Measurements from ENCODE around the gene SDK2. TPM values are rescaled to one million over a fixed set of nuclear protein-coding genes. Genes with fewer than 3 reads are reported as not detected.

SDK2 gene
- total and polyA plus RNA-seq, 2 of the 8 experiments (the other 6 are each of a cell fraction or from before 2014, with no cell fraction given), result 3.9 to 4.1 TPM

DNA sequence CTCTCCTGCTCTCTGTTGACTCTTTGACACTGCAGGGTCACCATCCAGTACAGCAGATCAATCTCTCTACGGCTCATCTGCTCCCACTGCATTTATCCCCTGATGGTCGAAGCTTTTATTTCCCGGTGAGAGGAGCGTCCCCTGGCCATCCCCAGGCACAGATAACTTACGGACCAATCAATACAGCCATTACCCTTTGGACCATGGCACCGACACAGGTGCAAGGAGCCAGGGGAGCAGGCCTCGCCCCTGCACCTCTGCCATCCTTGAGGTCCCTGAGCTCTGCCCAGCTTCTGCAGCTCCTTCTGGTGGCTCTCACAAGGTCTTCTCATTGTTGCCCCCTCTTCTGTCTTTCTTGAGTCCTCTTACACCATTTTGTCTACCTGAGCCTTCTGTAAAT lies 115.6 kb downstream of the SDK2 start:
- Histone ChIP-seq H3K14ac (ENCODE audit: insufficient read length) (no peak overlapping the region), H2BK120ac (replicated peaks; ENCODE audit: low read depth, low read length) (no peak overlapping the region), H3K9me3 (ENCODE audit: insufficient read depth in 2 of 2, low read depth in 1 of 2, low read length in 1 of 2) (no peaks in the 10 kb centered on the region), H3K4me3 (ENCODE audit: extremely low read depth in 1 of 4, insufficient read depth in 2 of 4, low read depth in 3 of 4, low read length in 4 of 4) (no peak overlapping the region), H3K56ac (replicated peaks; ENCODE audit: insufficient read length, low read depth, low read length) (no peak overlapping the region), H3K18ac (ENCODE audit: extremely low read depth, low read length) (no peak overlapping the region), H3K4me1 (replicated peaks in 1 of 4; ENCODE audit: control insufficient read depth in 3 of 4, insufficient read depth in 4 of 4, low read length in 3 of 4) (peaks cover 0 to 4% (median under 1%) of the 10 kb centered on the region in 4 experiments; a peak in 4 of 7 replicates), H4K91ac (replicated peaks; ENCODE audit: insufficient read length, low read length) (no peak overlapping the region), H2BK20ac (ENCODE audit: low read length) (no peak overlapping the region), H3K27me3 (replicated peaks in 1 of 4; ENCODE audit: control insufficient read depth in 3 of 4, extremely low read depth in 1 of 4, insufficient read depth in 3 of 4, low read length in 3 of 4) (no peaks in the 10 kb centered on the region), H3K4ac (replicated peaks; ENCODE audit: insufficient read length, low read depth, low read length) (no peak overlapping the region), H3K36me3 (ENCODE audit: control insufficient read depth in 2 of 4, insufficient read depth in 4 of 4, low read length in 3 of 4) (no peaks in the 10 kb centered on the region), H2AFZ (ENCODE audit: low read length) (no peak overlapping the region), H2BK15ac (ENCODE audit: low read length) (no peak overlapping the region), H3K23ac (ENCODE audit: insufficient read length) (no peak overlapping the region), H3K23me2 (ENCODE audit: low read depth, low read length) (peaks cover 3% of the 10 kb centered on the region; the same call in 1 of the 2 replicates), H3K79me1 (ENCODE audit: low read depth, low read length) (no peaks in the 10 kb centered on the region; the same call in 1 of the 2 replicates), H3K27ac (ENCODE audit: low read depth, low read length) (no peak overlapping the region), H4K20me1 (replicated peaks in 1 of 2; ENCODE audit: control insufficient read depth in 1 of 2, insufficient read depth in 2 of 2, low read length in 2 of 2) (peaks cover 4 to 5% of the 10 kb centered on the region in 2 experiments), H2BK12ac (ENCODE audit: low read depth, low read length) (no peak overlapping the region), H4K5ac (ENCODE audit: insufficient read length, low read depth, low read length) (no peak overlapping the region), H2BK5ac (ENCODE audit: low read depth, low read length) (no peak overlapping the region), H3K4me2 (ENCODE audit: insufficient read depth in 1 of 2, low read depth in 2 of 2, low read length in 2 of 2) (no peak overlapping the region), H4K8ac (ENCODE audit: extremely low read depth, insufficient read depth, low read length) (no peak overlapping the region), H3K9ac (replicated peaks in 1 of 4; ENCODE audit: extremely low read depth in 1 of 4, low read depth in 3 of 4, low read length in 3 of 4) (no peak overlapping the region), H3K79me2 (ENCODE audit: control insufficient read depth in 1 of 2, insufficient read depth in 2 of 2, low read length in 2 of 2) (no peaks in the 10 kb centered on the region), H2AK5ac (ENCODE audit: low read depth, low read length) (no peak overlapping the region)
- ChIA-PET CTCF (ENCODE audit: partially characterized antibody) (interaction anchor here (1.2 to 2.0 kb wide), 2 partner anchors 14 to 36 kb away, joined by 3 to 4 read pairs; no protein-coding TSS in a partner anchor), POLR2A (ENCODE audit: partially characterized antibody) (no interaction called here)
- TF ChIP-seq GABPA (IDR thresholded peaks at IDR 0.05; ENCODE audit: borderline replicate concordance, insufficient read depth, low read length) (no peak), ASH2L (IDR thresholded peaks at IDR 0.05; ENCODE audit: low read length) (no peak), RNF2 (IDR thresholded peaks at IDR 0.05; ENCODE audit: borderline replicate concordance, low read depth, low read length, missing control alignments, poor library complexity, severe bottlenecking) (no peak), CTBP2 (IDR thresholded peaks at IDR 0.05; ENCODE audit: borderline replicate concordance, insufficient read depth, insufficient read length, low read length) (no peak), E2F6 (IDR thresholded peaks at IDR 0.05) (no peak), RXRA (IDR thresholded peaks at IDR 0.05; ENCODE audit: insufficient read depth, low read depth, low read length) (no peak), SIX5 (IDR thresholded peaks at IDR 0.05; ENCODE audit: low read depth, low read length) (no peak)
- TF ChIP-seq, protein P1, sequence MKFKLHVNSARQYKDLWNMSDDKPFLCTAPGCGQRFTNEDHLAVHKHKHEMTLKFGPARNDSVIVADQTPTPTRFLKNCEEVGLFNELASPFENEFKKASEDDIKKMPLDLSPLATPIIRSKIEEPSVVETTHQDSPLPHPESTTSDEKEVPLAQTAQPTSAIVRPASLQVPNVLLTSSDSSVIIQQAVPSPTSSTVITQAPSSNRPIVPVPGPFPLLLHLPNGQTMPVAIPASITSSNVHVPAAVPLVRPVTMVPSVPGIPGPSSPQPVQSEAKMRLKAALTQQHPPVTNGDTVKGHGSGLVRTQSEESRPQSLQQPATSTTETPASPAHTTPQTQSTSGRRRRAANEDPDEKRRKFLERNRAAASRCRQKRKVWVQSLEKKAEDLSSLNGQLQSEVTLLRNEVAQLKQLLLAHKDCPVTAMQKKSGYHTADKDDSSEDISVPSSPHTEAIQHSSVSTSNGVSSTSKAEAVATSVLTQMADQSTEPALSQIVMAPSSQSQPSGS (IDR thresholded peaks at IDR 0.05; ENCODE audit: low read length), result no peak
- no peak for FAIRE-seq
- no peak for DNase-seq (ENCODE audit: low read depth in 1 of 2, low spot score in 2 of 2)
- WGBS, 2 experiments (ENCODE audit: extremely low coverage in 1 of 2, insufficient coverage in 1 of 2, insufficient read length in 1 of 2, insufficient replicate concordance in 2 of 2, low coverage in 1 of 2, low lambda C conversion rate in 2 of 2, missing lambda C conversion rate in 1 of 2), result 77% methylated on average over 7 of the region's 7 CpGs; no CpG with 5 or more reads in 1 of the 2 experiments
